Measurements from ENCODE around the gene STX7. TPM values are rescaled to one million over a fixed set of nuclear protein-coding genes. Genes with fewer than 3 reads are reported as not detected.

Gene STX7
- total and polyA plus RNA-seq, 11 donors = 6.7 to 78.8 (median 51.3) TPM

- peak overlapping the region in 2 of 12 donors; percentile 14 to 22 for H3K27ac ChIP-seq
- intact Hi-C loops (cut with DNase I) = loop anchor here in 1 of 10 donors (10.0 kb wide), 1 partner anchor 152 kb away; no protein-coding TSS in a partner anchor
Measured at GRCh38 chr6:132456700-132457143, 56.2 kb downstream of the STX7 start.

DNA sequence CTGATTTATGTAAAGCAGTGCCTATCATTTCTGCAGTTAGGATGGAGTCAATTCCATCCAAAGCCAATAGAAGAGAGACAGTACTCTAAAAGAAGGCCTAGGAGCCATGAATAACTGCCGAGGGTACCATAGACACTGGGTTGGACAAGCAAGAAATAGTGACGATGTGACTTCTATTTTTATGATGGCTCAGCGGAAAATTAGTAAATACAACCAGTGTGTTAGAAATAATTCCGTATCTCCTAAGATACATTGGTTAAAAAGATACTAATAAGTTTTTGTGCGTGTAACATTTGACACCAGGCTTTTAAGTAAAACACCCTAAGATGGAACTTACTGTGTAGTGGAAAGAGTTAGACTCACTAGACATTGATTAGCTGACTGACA lies 66.1 kb downstream of the STX7 start:
- DNase-seq = no peak
- no peak overlapping the region for H3K4me3 ChIP-seq
- H3K27me3 ChIP-seq = no peaks in the 10 kb centered on the region
- peaks cover 0 to 15% (median 11%) of the 10 kb centered on the region in 12 donors for H3K9me3 ChIP-seq
- no peak for ATAC-seq
- peaks cover 0 to 17% (median 4%) of the 10 kb centered on the region in 9 donors for H3K36me3 ChIP-seq
- intact Hi-C loops (cut with DNase I) = no loop called here
- peaks cover 0 to 6% (median 0%) of the 10 kb centered on the region in 12 donors for H3K4me1 ChIP-seq
- TF ChIP-seq, protein P1, sequence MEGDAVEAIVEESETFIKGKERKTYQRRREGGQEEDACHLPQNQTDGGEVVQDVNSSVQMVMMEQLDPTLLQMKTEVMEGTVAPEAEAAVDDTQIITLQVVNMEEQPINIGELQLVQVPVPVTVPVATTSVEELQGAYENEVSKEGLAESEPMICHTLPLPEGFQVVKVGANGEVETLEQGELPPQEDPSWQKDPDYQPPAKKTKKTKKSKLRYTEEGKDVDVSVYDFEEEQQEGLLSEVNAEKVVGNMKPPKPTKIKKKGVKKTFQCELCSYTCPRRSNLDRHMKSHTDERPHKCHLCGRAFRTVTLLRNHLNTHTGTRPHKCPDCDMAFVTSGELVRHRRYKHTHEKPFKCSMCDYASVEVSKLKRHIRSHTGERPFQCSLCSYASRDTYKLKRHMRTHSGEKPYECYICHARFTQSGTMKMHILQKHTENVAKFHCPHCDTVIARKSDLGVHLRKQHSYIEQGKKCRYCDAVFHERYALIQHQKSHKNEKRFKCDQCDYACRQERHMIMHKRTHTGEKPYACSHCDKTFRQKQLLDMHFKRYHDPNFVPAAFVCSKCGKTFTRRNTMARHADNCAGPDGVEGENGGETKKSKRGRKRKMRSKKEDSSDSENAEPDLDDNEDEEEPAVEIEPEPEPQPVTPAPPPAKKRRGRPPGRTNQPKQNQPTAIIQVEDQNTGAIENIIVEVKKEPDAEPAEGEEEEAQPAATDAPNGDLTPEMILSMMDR (IDR thresholded peaks at IDR 0.05) = no peak
- no peak for TF ChIP-seq POLR2A (IDR thresholded peaks at IDR 0.05)
- H3K27ac ChIP-seq = no peak overlapping the region
- WGBS, 4 donors = 89 to 98% (median 93%) methylated on average over 5 of the region's 5 CpGs

More at GRCh38 chr6:132456700-132457143, 56.2 kb downstream of the STX7 start:
- ATAC-seq (peak; percentile 94 to 98 (median 96)), DNase-seq (peak; percentile 39 to 74 (median 72))
- no peak for TF ChIP-seq POLR2A (IDR thresholded peaks at IDR 0.05)
- TF ChIP-seq, protein P1 (IDR thresholded peaks at IDR 0.05) = peak in 8 of 12 donors; percentile 9 to 47 (median 28)
- no peaks in the 10 kb centered on the region for H3K9me3 ChIP-seq
- H3K27me3 ChIP-seq = no peaks in the 10 kb centered on the region
- no peak overlapping the region for H3K4me3 ChIP-seq
- H3K4me1 ChIP-seq = peaks cover 0 to 12% (median 0%) of the 10 kb centered on the region in 12 donors
- 61 to 73% (median 64%) methylated on average over 4 of the region's 4 CpGs for WGBS, 4 donors
- peaks cover 0 to 94% (median 67%) of the 10 kb centered on the region in 9 donors for H3K36me3 ChIP-seq

GRCh38 chr6:132446141-132446854 lies 66.6 kb downstream of the STX7 start:
- H3K27ac ChIP-seq = no peak overlapping the region

More at GRCh38 chr6:132446141-132446854, 66.6 kb downstream of the STX7 start:
- DNase-seq = no peak
- 88 to 94% (median 92%) methylated on average over 4 of the region's 4 CpGs for WGBS, 4 donors
- no peak overlapping the region for H3K4me3 ChIP-seq
- H3K36me3 ChIP-seq = peaks cover 0 to 12% (median 4%) of the 10 kb centered on the region in 9 donors
- intact Hi-C loops (cut with DNase I) = no loop called here
- peaks cover 0 to 6% (median 0%) of the 10 kb centered on the region in 12 donors for H3K4me1 ChIP-seq
- ATAC-seq = no peak
- H3K9me3 ChIP-seq = peaks cover 0 to 20% (median 16%) of the 10 kb centered on the region in 12 donors
- H3K27me3 ChIP-seq = no peaks in the 10 kb centered on the region
- TF ChIP-seq, protein P1 (IDR thresholded peaks at IDR 0.05) = no peak
- no peak for TF ChIP-seq POLR2A (IDR thresholded peaks at IDR 0.05)
